WTC11 (cell line): ENCODE data around the gene GPR18. TPM values are rescaled to one million over a fixed set of nuclear protein-coding genes. Genes with fewer than 3 reads are reported as not detected.

Experiments used
- ATAC-seq: fragments of 200-7000 bp; cut with Tn5 transposase; 2 replicates; pipeline ENCODE4 v1.10.0; 2021; ENCODE audit warnings: mild to moderate bottlenecking, moderate library complexity
- CTCF ChIA-PET: fragments of 300-600 bp; sonication (Branson Sonifier 250); formaldehyde crosslinking; loops from one replicate; lab custom pipeline; 2021; ENCODE audit warnings: antibody characterized with exemption; lab: Charles Lee
- POLR2A ChIA-PET: fragments of 350-600 bp; sonication (Branson Sonifier 250); formaldehyde crosslinking; loops from one replicate; lab custom pipeline; 2021; ENCODE audit warnings: antibody characterized with exemption; lab: Charles Lee
- DNase-seq: peaks from one replicate; pipeline ENCODE4 v3.0.0; 2021; ENCODE audit warnings: low spot score
- H3K27ac Mint-ChIP-seq: 2 replicates; pipeline ENCODE4 v1.8.0; 2021; ENCODE audit warnings: mixed read lengths
- H3K27me3 Mint-ChIP-seq: 2 replicates; pipeline ENCODE4 v1.8.0; 2021; ENCODE audit warnings: low read depth, mild to moderate bottlenecking, moderate library complexity, mixed read lengths
- H3K36me3 Mint-ChIP-seq: 2 replicates; pipeline ENCODE4 v1.8.0; 2021; ENCODE audit warnings: mixed read lengths
- H3K4me1 Mint-ChIP-seq: 2 replicates; pipeline ENCODE4 v1.8.0; 2022; ENCODE audit warnings: mixed read lengths
- H3K4me3 Mint-ChIP-seq: 2 replicates; pipeline ENCODE4 v1.8.0; 2021; ENCODE audit warnings: mild to moderate bottlenecking, moderate library complexity, mixed read lengths
- H3K9me3 Mint-ChIP-seq: 2 replicates; pipeline ENCODE4 v1.8.0; 2021; ENCODE audit warnings: mixed read lengths
- ATF3 ChIP-seq: sonication (generic); formaldehyde crosslinking; conservative IDR thresholded peaks from 2 replicates; pipeline ENCODE4 v1.8.1; 2022; ENCODE audit warnings: mild to moderate bottlenecking, missing genetic modification reagents
- CREB1 ChIP-seq: sonication (generic); formaldehyde crosslinking; IDR thresholded peaks from 2 replicates; pipeline ENCODE4 v1.8.0; 2023; ENCODE audit warnings: mild to moderate bottlenecking, missing genetic modification reagents
- ESRRA ChIP-seq: sonication (generic); formaldehyde crosslinking; IDR thresholded peaks from 2 replicates; pipeline ENCODE4 v1.8.1; 2022; ENCODE audit warnings: mild to moderate bottlenecking, missing genetic modification reagents, borderline replicate concordance
- FOXK1 ChIP-seq: sonication (generic); formaldehyde crosslinking; IDR thresholded peaks from 2 replicates; pipeline ENCODE4 v1.8.0; 2022; ENCODE audit warnings: mild to moderate bottlenecking, moderate library complexity, missing genetic modification reagents
- FOXP4 ChIP-seq: sonication (generic); formaldehyde crosslinking; IDR thresholded peaks from 2 replicates; pipeline ENCODE4 v1.8.0; 2022; ENCODE audit warnings: mild to moderate bottlenecking, missing genetic modification reagents
- GRHL2 ChIP-seq: fragments of 250-450 bp; sonication (Bioruptor Pico); IDR thresholded peaks from 2 replicates; pipeline ENCODE4 v1.8.0; 2022; ENCODE audit warnings: mild to moderate bottlenecking, moderate library complexity; ENCODE audit not compliant: insufficient replicate concordance, severe bottlenecking
- GTF2I ChIP-seq: fragments of 250-450 bp; sonication (Bioruptor Pico); conservative IDR thresholded peaks from 2 replicates; pipeline ENCODE4 v1.4.0; 2021; ENCODE audit warnings: mild to moderate bottlenecking
- HMGA2 ChIP-seq: fragments of 250-450 bp; sonication (Bioruptor Pico); IDR thresholded peaks from 2 replicates; pipeline ENCODE4 v1.4.0; 2021; ENCODE audit warnings: mild to moderate bottlenecking, moderate library complexity
- MLX ChIP-seq: sonication (generic); formaldehyde crosslinking; IDR thresholded peaks from 2 replicates; pipeline ENCODE4 v1.8.1; 2023; ENCODE audit warnings: mild to moderate bottlenecking, missing genetic modification reagents, moderate library complexity
- MYBL2 ChIP-seq: sonication (generic); formaldehyde crosslinking; IDR thresholded peaks from 2 replicates; pipeline ENCODE4 v1.8.1; 2023; ENCODE audit warnings: mild to moderate bottlenecking, moderate library complexity, missing genetic modification reagents
- SMAD4 ChIP-seq: sonication (generic); formaldehyde crosslinking; IDR thresholded peaks from 2 replicates; pipeline ENCODE4 v1.8.0; 2022; ENCODE audit warnings: mild to moderate bottlenecking, missing genetic modification reagents
- TP53 ChIP-seq: sonication (generic); formaldehyde crosslinking; IDR thresholded peaks from 2 replicates; pipeline ENCODE4 v1.8.1; 2023; ENCODE audit warnings: mild to moderate bottlenecking, missing genetic modification reagents
- USF2 ChIP-seq: sonication (generic); formaldehyde crosslinking; IDR thresholded peaks from 2 replicates; pipeline ENCODE4 v1.8.1; 2023; ENCODE audit warnings: mild to moderate bottlenecking, missing genetic modification reagents, moderate library complexity
- ZNF416 ChIP-seq: fragments of 250-450 bp; sonication (Bioruptor Pico); IDR thresholded peaks from 2 replicates; pipeline ENCODE4 v1.9.0; 2021; ENCODE audit warnings: mild to moderate bottlenecking, inconsistent platforms
- total RNA-seq: library from RNA; stranded (reverse); gene quantifications from 3 replicates; pipeline ENCODE4 v1.2.3, GENCODE V29; 2021
- TF ChIP-seq, protein P1 (sequence below): sonication (generic); formaldehyde crosslinking; IDR thresholded peaks from 2 replicates; pipeline ENCODE4 v1.8.1; 2023; ENCODE audit warnings: mild to moderate bottlenecking, missing genetic modification reagents
- TF ChIP-seq, protein P2 (sequence below): sonication (generic); formaldehyde crosslinking; IDR thresholded peaks from 2 replicates; pipeline ENCODE4 v1.8.0; 2023; ENCODE audit warnings: missing genetic modification reagents
- TF ChIP-seq, protein P3 (sequence below): sonication (generic); formaldehyde crosslinking; IDR thresholded peaks from 2 replicates; pipeline ENCODE4 v1.8.1; 2023; ENCODE audit warnings: mild to moderate bottlenecking, missing genetic modification reagents, borderline replicate concordance
- TF ChIP-seq, protein P4 (sequence below): sonication (generic); formaldehyde crosslinking; IDR thresholded peaks from 2 replicates; pipeline ENCODE4 v1.8.1; 2022; ENCODE audit warnings: mild to moderate bottlenecking, moderate library complexity, missing genetic modification reagents

The GPR18 gene
- total RNA-seq, 1 experiment from 2014 or later: 0.09 TPM

- CTCF ChIA-PET: interaction anchor here (1.1 kb wide), 1 partner anchor 42 kb away, joined by 3 read pairs; no protein-coding TSS in a partner anchor
- peaks cover 8% of the 10 kb centered on the region for H3K36me3 Mint-ChIP-seq
Measured at GRCh38 chr13:99218545-99218944, 39.6 kb downstream of the GPR18 start.

GRCh38 chr13:99218126-99218525 is 40.1 kb downstream of the GPR18 start:
- H3K36me3 Mint-ChIP-seq: peaks cover 7% of the 10 kb centered on the region
- H3K27ac Mint-ChIP-seq: peak overlapping the region; percentile 71
- CTCF ChIA-PET: interaction anchor here (1.1 kb wide), 1 partner anchor 42 kb away, joined by 3 read pairs; no protein-coding TSS in a partner anchor
- H3K4me1 Mint-ChIP-seq: peaks cover 43% of the 10 kb centered on the region
- POLR2A ChIA-PET: no interaction called here
- DNase-seq (no peak), ATAC-seq (no peak)
- TF ChIP-seq USF2 (CRISPR knock-in tag) (no peak), MLX (CRISPR knock-in tag) (no peak), GRHL2 (CRISPR knock-in tag) (no peak), ESRRA (no peak), CREB1 (CRISPR knock-in tag) (no peak), ATF3 (CRISPR knock-in tag) (no peak), TP53 (no peak), SMAD4 (CRISPR knock-in tag) (no peak), HMGA2 (no peak), ZNF416 (CRISPR knock-in tag) (no peak), MYBL2 (no peak)
- TF ChIP-seq, protein P1, sequence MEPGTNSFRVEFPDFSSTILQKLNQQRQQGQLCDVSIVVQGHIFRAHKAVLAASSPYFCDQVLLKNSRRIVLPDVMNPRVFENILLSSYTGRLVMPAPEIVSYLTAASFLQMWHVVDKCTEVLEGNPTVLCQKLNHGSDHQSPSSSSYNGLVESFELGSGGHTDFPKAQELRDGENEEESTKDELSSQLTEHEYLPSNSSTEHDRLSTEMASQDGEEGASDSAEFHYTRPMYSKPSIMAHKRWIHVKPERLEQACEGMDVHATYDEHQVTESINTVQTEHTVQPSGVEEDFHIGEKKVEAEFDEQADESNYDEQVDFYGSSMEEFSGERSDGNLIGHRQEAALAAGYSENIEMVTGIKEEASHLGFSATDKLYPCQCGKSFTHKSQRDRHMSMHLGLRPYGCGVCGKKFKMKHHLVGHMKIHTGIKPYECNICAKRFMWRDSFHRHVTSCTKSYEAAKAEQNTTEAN: no peak
- TF ChIP-seq, protein P2, sequence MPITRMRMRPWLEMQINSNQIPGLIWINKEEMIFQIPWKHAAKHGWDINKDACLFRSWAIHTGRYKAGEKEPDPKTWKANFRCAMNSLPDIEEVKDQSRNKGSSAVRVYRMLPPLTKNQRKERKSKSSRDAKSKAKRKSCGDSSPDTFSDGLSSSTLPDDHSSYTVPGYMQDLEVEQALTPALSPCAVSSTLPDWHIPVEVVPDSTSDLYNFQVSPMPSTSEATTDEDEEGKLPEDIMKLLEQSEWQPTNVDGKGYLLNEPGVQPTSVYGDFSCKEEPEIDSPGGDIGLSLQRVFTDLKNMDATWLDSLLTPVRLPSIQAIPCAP (CRISPR knock-in tag): no peak
- TF ChIP-seq, protein P3, sequence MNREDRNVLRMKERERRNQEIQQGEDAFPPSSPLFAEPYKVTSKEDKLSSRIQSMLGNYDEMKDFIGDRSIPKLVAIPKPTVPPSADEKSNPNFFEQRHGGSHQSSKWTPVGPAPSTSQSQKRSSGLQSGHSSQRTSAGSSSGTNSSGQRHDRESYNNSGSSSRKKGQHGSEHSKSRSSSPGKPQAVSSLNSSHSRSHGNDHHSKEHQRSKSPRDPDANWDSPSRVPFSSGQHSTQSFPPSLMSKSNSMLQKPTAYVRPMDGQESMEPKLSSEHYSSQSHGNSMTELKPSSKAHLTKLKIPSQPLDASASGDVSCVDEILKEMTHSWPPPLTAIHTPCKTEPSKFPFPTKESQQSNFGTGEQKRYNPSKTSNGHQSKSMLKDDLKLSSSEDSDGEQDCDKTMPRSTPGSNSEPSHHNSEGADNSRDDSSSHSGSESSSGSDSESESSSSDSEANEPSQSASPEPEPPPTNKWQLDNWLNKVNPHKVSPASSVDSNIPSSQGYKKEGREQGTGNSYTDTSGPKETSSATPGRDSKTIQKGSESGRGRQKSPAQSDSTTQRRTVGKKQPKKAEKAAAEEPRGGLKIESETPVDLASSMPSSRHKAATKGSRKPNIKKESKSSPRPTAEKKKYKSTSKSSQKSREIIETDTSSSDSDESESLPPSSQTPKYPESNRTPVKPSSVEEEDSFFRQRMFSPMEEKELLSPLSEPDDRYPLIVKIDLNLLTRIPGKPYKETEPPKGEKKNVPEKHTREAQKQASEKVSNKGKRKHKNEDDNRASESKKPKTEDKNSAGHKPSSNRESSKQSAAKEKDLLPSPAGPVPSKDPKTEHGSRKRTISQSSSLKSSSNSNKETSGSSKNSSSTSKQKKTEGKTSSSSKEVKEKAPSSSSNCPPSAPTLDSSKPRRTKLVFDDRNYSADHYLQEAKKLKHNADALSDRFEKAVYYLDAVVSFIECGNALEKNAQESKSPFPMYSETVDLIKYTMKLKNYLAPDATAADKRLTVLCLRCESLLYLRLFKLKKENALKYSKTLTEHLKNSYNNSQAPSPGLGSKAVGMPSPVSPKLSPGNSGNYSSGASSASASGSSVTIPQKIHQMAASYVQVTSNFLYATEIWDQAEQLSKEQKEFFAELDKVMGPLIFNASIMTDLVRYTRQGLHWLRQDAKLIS (CRISPR knock-in tag): no peak
- TF ChIP-seq, protein P4, sequence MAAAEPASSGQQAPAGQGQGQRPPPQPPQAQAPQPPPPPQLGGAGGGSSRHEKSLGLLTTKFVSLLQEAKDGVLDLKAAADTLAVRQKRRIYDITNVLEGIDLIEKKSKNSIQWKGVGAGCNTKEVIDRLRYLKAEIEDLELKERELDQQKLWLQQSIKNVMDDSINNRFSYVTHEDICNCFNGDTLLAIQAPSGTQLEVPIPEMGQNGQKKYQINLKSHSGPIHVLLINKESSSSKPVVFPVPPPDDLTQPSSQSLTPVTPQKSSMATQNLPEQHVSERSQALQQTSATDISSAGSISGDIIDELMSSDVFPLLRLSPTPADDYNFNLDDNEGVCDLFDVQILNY (CRISPR knock-in tag): no peak
- H3K9me3 Mint-ChIP-seq: peaks cover 1% of the 10 kb centered on the region; the same call in 1 of the 2 replicates
- no peak overlapping the region for H3K4me3 Mint-ChIP-seq
- H3K27me3 Mint-ChIP-seq: no peaks in the 10 kb centered on the region

More at GRCh38 chr13:99218545-99218944, 39.6 kb downstream of the GPR18 start:
- Mint-ChIP-seq H3K27ac (peak overlapping the region; percentile 71), H3K4me1 (peaks cover 44% of the 10 kb centered on the region), H3K27me3 (no peaks in the 10 kb centered on the region), H3K4me3 (no peak overlapping the region), H3K9me3 (peaks cover 4% of the 10 kb centered on the region; the same call in 1 of the 2 replicates)
- ATAC-seq: no peak
- TF ChIP-seq FOXP4 (no peak), FOXK1 (no peak), GTF2I (CRISPR knock-in tag) (no peak)
- TF ChIP-seq, protein P2 (CRISPR knock-in tag): no peak
- POLR2A ChIA-PET: no interaction called here
- no peak for DNase-seq
